Lower lobe of right lung (tissue), 2 donors: Measurements from ENCODE around the gene WWC1. TPM values are rescaled to one million over a fixed set of nuclear protein-coding genes. Genes with fewer than 3 reads are reported as not detected.

Source experiments
- ATAC-seq, 2 donors: fragments of 200-7000 bp; cut with Tn5 transposase; one replicate each; pipeline ENCODE4 v1.9.1; 2020 to 2022; ENCODE audit warnings: mild to moderate bottlenecking in 2 of 2, moderate library complexity in 2 of 2
- DNase-seq: peaks from one replicate; pipeline ENCODE4 v3.0.0-alpha.2; 2020
- H3K27ac ChIP-seq: fragments of 200-600 bp; one replicate; pipeline ENCODE4 v1.8.0; 2022
- H3K27me3 ChIP-seq: fragments of 200-600 bp; one replicate; pipeline ENCODE4 v1.8.0; 2022; ENCODE audit warnings: low read depth
- H3K36me3 ChIP-seq: fragments of 200-600 bp; one replicate; pipeline ENCODE4 v1.8.0; 2022; ENCODE audit warnings: mild to moderate bottlenecking
- H3K4me1 ChIP-seq: fragments of 200-600 bp; one replicate; pipeline ENCODE4 v1.8.0; 2022
- H3K4me3 ChIP-seq: fragments of 200-600 bp; one replicate; pipeline ENCODE4 v1.8.0; 2022; ENCODE audit warnings: mild to moderate bottlenecking
- H3K9me3 ChIP-seq: fragments of 200-600 bp; one replicate; pipeline ENCODE4 v1.8.0; 2022
- intact Hi-C: fragments of 100-400 bp; cut with DNase I; formaldehyde crosslinking; loops from one replicate; pipeline ENCODE4 v1.11.0; 2022
- total RNA-seq: library from RNA; stranded (reverse); fragmentation: NEBNext Ultra II Directional; extraction: Animal tissue kit (Norgen Biotek cat#: 25700); gene quantifications from one replicate; pipeline ENCODE4 v1.2.1, GENCODE V29; 2021
- TF ChIP-seq, protein P1 (sequence below): fragments of 200-600 bp; IDR thresholded peaks from one replicate; pipeline ENCODE4 v1.8.0; 2022; ENCODE audit warnings: antibody characterized with exemption, mild to moderate bottlenecking
- donor health status: DM: no; HTN: yes; CAD: no; lungs with severe emphysema.

Gene WWC1
- total RNA-seq, 1 donor from 2014 or later = 61.9 TPM

DNA sequence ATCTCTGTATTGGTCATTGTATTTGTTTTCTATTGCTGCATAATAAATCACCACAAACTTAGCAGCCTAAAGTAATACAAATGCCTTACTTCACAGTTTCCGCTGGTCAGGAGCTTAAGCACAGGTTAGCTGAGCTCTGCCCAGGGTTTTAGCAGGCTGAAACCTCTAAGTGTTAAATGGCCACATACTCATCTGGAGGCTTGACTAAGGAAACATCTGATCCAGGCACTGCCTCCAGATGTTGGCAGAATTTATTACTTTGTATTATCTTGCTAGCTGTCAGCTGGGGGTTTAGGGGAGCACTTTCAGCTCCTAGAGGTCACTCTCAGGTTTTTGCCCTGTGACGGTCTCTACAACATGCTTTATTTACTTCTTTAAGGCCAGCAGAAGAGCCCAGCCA is 171.6 kb downstream of the WWC1 start:
- H3K36me3 ChIP-seq = peaks cover 43% of the 10 kb centered on the region
- ATAC-seq (no peak), DNase-seq (no peak)
- no peak overlapping the region for H3K4me3 ChIP-seq
- no peaks in the 10 kb centered on the region for H3K27me3 ChIP-seq
- TF ChIP-seq, protein P1, sequence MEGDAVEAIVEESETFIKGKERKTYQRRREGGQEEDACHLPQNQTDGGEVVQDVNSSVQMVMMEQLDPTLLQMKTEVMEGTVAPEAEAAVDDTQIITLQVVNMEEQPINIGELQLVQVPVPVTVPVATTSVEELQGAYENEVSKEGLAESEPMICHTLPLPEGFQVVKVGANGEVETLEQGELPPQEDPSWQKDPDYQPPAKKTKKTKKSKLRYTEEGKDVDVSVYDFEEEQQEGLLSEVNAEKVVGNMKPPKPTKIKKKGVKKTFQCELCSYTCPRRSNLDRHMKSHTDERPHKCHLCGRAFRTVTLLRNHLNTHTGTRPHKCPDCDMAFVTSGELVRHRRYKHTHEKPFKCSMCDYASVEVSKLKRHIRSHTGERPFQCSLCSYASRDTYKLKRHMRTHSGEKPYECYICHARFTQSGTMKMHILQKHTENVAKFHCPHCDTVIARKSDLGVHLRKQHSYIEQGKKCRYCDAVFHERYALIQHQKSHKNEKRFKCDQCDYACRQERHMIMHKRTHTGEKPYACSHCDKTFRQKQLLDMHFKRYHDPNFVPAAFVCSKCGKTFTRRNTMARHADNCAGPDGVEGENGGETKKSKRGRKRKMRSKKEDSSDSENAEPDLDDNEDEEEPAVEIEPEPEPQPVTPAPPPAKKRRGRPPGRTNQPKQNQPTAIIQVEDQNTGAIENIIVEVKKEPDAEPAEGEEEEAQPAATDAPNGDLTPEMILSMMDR = no peak
- H3K27ac ChIP-seq = no peak overlapping the region
- no peaks in the 10 kb centered on the region for H3K9me3 ChIP-seq
- H3K4me1 ChIP-seq = no peaks in the 10 kb centered on the region
- intact Hi-C loops = no loop called here

DNA sequence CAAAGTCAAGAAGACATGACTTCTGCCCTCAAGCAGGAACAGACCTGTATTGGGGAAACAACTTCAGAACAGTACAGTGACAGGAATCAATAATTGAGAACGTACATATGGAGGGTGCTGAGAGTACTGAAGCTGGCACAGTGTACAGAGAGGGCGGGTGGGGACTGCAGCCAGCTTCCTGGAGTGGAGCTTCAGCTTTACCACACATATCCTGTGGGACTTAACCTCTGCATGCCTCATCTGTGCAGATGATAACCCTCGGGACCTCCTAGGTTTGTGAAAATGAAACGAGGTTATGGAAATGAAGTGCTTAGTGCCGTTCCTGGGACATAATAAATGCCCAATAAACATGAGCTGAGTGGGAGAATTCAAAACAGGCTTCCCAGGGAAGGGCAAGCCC is 172.8 kb downstream of the WWC1 start:
- Histone ChIP-seq H3K27me3 (no peaks in the 10 kb centered on the region), H3K36me3 (peaks cover 45% of the 10 kb centered on the region), H3K4me1 (no peaks in the 10 kb centered on the region), H3K27ac (no peak overlapping the region), H3K9me3 (no peaks in the 10 kb centered on the region), H3K4me3 (no peak overlapping the region)
- no peak for DNase-seq
- TF ChIP-seq, protein P1 = no peak
- intact Hi-C loops = no loop called here
- no peak for ATAC-seq

DNA sequence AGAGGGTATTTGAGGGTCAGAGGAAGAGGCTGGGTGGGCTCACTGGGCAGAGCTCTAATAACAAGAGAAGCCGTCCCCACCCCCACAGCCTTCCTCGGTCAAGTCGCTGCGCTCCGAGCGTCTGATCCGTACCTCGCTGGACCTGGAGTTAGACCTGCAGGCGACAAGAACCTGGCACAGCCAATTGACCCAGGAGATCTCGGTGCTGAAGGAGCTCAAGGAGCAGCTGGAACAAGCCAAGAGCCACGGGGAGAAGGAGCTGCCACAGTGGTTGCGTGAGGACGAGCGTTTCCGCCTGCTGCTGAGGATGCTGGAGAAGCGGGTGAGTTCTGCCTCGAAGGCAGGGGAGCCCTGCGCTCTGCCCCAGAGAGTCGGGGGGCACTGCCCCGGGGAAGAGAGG is 173.2 kb downstream of the WWC1 start:
- DNase-seq = no peak
- H3K4me1 ChIP-seq = no peaks in the 10 kb centered on the region
- no peak for ATAC-seq

DNA sequence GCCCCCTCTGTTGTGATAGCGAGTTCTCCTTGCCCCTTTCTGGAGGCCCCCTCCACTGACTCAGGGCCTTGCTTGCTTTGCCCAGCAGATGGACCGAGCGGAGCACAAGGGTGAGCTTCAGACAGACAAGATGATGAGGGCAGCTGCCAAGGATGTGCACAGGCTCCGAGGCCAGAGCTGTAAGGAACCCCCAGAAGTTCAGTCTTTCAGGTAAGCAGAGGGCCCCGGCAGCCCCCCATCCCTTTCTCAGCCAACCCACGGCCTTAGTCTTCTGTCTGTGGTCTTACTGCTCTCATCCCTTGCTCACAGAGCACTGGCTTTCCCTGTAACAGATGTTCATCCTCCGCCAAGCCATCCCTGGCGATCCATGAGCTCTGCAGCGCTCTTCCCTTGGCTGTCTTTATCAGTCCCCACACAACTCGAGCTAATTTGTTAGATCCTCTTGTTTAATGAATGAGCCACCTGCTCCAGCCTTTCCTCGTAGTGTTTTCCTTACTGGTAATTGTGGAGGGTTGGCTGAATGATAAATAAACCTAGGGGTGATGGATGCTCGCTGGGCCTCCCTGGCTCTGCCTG is 176.4 kb downstream of the WWC1 start:
- H3K36me3 ChIP-seq = peaks cover 42% of the 10 kb centered on the region
- no peak overlapping the region for H3K27ac ChIP-seq
- no peak for ATAC-seq
- TF ChIP-seq, protein P1 = no peak
- H3K4me3 ChIP-seq = no peak overlapping the region
- intact Hi-C loops = no loop called here
- no peak for DNase-seq
- no peaks in the 10 kb centered on the region for H3K9me3 ChIP-seq
- no peaks in the 10 kb centered on the region for H3K4me1 ChIP-seq
- no peaks in the 10 kb centered on the region for H3K27me3 ChIP-seq

More for the DNA sequence above, 173.2 kb downstream of the WWC1 start:
- Histone ChIP-seq H3K36me3 (peaks cover 47% of the 10 kb centered on the region), H3K9me3 (no peaks in the 10 kb centered on the region), H3K27ac (no peak overlapping the region), H3K27me3 (no peaks in the 10 kb centered on the region), H3K4me3 (no peak overlapping the region)
- intact Hi-C loops = no loop called here
- TF ChIP-seq, protein P1 = no peak

DNA sequence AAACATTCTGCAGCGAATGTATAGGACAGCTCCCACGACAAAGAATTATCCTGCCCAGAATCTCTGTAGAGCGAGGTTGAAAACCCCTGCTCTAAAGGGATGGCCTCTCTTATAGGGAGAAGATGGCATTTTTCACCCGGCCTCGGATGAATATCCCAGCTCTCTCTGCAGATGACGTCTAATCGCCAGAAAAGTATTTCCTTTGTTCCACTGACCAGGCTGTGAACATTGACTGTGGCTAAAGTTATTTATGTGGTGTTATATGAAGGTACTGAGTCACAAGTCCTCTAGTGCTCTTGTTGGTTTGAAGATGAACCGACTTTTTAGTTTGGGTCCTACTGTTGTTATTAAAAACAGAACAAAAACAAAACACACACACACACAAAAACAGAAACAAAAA is 177.4 kb downstream of the WWC1 start:
- DNase-seq (no peak), ATAC-seq (no peak)
- no peak overlapping the region for H3K27ac ChIP-seq
- TF ChIP-seq, protein P1 = no peak
- H3K36me3 ChIP-seq = peaks cover 45% of the 10 kb centered on the region
- no peaks in the 10 kb centered on the region for H3K4me1 ChIP-seq
- no peak overlapping the region for H3K4me3 ChIP-seq
- no peaks in the 10 kb centered on the region for H3K27me3 ChIP-seq
- intact Hi-C loops = no loop called here
- H3K9me3 ChIP-seq = no peaks in the 10 kb centered on the region
